Vagina (tissue), 2 donors: Measurements from ENCODE around the gene TNFAIP8L1.

Experiments
- POLR2A ChIP-seq, 2 donors: fragments of 450-650 bp; IDR thresholded peaks; one replicate each; pipeline ENCODE4 v1.6.1; 2017; ENCODE audit warnings: antibody characterized with exemption in 2 of 2, mild to moderate bottlenecking in 2 of 2, moderate library complexity in 2 of 2
- TF ChIP-seq, protein P1 (sequence below), 3 experiments: fragments of 450-650 bp in 2 of 3; fragments of 200-600 bp in 1 of 3; sonication (generic) in 1 of 3; IDR thresholded peaks; one replicate each; pipeline ENCODE4 v1.5.1; 2017 to 2019; ENCODE audit warnings: antibody characterized with exemption in 3 of 3, mild to moderate bottlenecking in 2 of 3, moderate library complexity in 2 of 3

DNA sequence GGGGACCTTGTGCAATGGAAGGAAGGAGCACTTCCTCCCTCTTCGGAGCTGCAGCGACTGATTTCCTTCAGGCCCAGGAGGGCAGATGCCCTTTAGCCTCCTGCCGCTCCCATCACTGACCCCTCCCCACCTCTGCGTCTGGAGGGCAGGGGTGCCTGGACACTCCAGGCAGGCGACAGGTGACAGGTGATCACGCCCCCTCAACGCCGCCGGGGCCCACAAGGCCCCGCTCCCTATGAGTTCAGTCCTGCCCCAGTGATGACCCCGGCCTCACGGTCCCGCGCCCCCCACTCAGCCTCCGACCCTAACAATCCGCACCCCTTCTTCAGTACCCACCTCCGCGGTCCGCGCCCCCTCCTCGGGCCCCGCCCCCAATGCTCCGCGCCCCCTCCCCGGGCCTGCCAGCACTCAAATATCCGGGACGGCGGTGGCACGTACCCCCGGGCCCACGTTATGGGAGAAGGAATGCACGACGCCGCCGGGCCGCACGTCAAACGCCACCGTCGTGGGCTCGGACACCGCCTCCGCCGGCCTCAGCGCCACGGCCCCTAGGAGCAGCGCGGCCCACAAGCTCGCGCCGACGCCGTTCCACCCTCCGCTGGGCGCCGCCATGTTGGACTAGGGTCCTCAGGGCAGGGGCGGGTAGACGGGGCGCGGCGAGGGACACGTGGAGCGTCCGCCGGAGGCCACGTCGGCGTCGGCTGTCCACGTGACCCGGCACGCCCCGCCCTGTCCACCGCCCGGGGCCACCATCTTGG is 30.6 kb downstream of the TNFAIP8L1 start, which contains the start of gene MYDGF:
- TF ChIP-seq, protein P1, sequence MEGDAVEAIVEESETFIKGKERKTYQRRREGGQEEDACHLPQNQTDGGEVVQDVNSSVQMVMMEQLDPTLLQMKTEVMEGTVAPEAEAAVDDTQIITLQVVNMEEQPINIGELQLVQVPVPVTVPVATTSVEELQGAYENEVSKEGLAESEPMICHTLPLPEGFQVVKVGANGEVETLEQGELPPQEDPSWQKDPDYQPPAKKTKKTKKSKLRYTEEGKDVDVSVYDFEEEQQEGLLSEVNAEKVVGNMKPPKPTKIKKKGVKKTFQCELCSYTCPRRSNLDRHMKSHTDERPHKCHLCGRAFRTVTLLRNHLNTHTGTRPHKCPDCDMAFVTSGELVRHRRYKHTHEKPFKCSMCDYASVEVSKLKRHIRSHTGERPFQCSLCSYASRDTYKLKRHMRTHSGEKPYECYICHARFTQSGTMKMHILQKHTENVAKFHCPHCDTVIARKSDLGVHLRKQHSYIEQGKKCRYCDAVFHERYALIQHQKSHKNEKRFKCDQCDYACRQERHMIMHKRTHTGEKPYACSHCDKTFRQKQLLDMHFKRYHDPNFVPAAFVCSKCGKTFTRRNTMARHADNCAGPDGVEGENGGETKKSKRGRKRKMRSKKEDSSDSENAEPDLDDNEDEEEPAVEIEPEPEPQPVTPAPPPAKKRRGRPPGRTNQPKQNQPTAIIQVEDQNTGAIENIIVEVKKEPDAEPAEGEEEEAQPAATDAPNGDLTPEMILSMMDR (IDR thresholded peaks at IDR 0.05), result no peak
- TF ChIP-seq POLR2A (IDR thresholded peaks at IDR 0.05), result no peak
